HCT116 (cell line): ENCODE data around the gene FKBP1A.

Experiments used
- ATF3 ChIP-seq: IDR thresholded peaks from 2 replicates; pipeline ENCODE4 v1.6.1; 2012
- CTCF ChIP-seq, 3 experiments: fragments of 200-600 bp in 1 of 3; sonication (generic) in 1 of 3; IDR thresholded peaks in 2 of 3; conservative IDR thresholded peaks in 1 of 3; 2 replicates each; pipeline ENCODE4 v1.5.1; 2012 to 2017; ENCODE audit warnings: low read depth in 2 of 3, low read length in 2 of 3, antibody characterized with exemption in 1 of 3, borderline replicate concordance in 1 of 3, control low read depth in 1 of 3, mild to moderate bottlenecking in 1 of 3, mixed read lengths in 1 of 3, mixed run types in 1 of 3, moderate library complexity in 1 of 3; ENCODE audit not compliant: insufficient read depth in 1 of 3
- EZH2 ChIP-seq: fragments of 200-600 bp; sonication (generic); IDR thresholded peaks from 2 replicates; pipeline ENCODE4 v1.6.1; 2017; ENCODE audit warnings: antibody characterized with exemption, mixed run types
- EZH2phosphoT487 ChIP-seq: fragments of 200-600 bp; IDR thresholded peaks from 2 replicates; pipeline ENCODE4 v1.6.1; 2018; ENCODE audit warnings: antibody characterized with exemption, borderline replicate concordance
- JUND ChIP-seq: IDR thresholded peaks from 2 replicates; pipeline ENCODE4 v1.6.1; 2012
- MAX ChIP-seq: IDR thresholded peaks from 2 replicates; pipeline ENCODE4 v1.6.1; 2012
- POLR2A ChIP-seq: IDR thresholded peaks from 2 replicates; pipeline ENCODE4 v1.7.0; 2011; ENCODE audit warnings: borderline replicate concordance; ENCODE audit not compliant: insufficient read depth, insufficient read length; ENCODE audit errors: extremely low read depth
- POLR2AphosphoS5 ChIP-seq: IDR thresholded peaks from 2 replicates; pipeline ENCODE4 v1.6.1; 2011; ENCODE audit warnings: mild to moderate bottlenecking, low read depth, low read length, moderate library complexity
- SIN3A ChIP-seq: IDR thresholded peaks from 2 replicates; pipeline ENCODE4 v1.6.1; 2012; ENCODE audit warnings: low read depth
- YY1 ChIP-seq: IDR thresholded peaks from 2 replicates; pipeline ENCODE4 v1.6.1; 2011; ENCODE audit warnings: low read length, low read depth, moderate library complexity, mild to moderate bottlenecking; ENCODE audit not compliant: insufficient replicate concordance; ENCODE audit errors: extremely low read depth
- ZFX ChIP-seq: fragments of 450-650 bp; IDR thresholded peaks from 2 replicates; pipeline ENCODE4 v1.6.1; 2017
- ZNF274 ChIP-seq: fragments of 200-500 bp; sonication (Bioruptor generic); IDR thresholded peaks from 2 replicates; pipeline ENCODE4 v1.6.1; 2014; ENCODE audit warnings: mild to moderate bottlenecking, low read depth, low read length, inconsistent platforms

GRCh38 chr20:1378735-1379125, 14.1 kb downstream of the FKBP1A start:
- no peak for TF ChIP-seq POLR2AphosphoS5
- no peak for TF ChIP-seq POLR2A
- TF ChIP-seq CTCF (IDR thresholded peaks at IDR 0.05 in 2 of 3, conservative IDR thresholded peaks at IDR 0.05 in 1 of 3; ENCODE audit: borderline replicate concordance in 1 of 3, insufficient read depth in 1 of 3, low read depth in 2 of 3, low read length in 2 of 3) = no peak
- TF ChIP-seq ZNF274 = no peak
- TF ChIP-seq ATF3 = no peak
- TF ChIP-seq MAX = no peak
- no peak for TF ChIP-seq EZH2
- no peak for TF ChIP-seq SIN3A
- no peak for TF ChIP-seq EZH2phosphoT487
- TF ChIP-seq YY1 = no peak
- no peak for TF ChIP-seq ZFX
- no peak for TF ChIP-seq JUND
